HepG2 (cell line): Measurements from ENCODE around the gene IFNG-AS1. TPM values are rescaled to one million over a fixed set of nuclear protein-coding genes. Genes with fewer than 3 reads are reported as not detected.

Experiments used
- ATAC-seq: fragments of 200-7000 bp; cut with Tn5 transposase; 3 replicates; pipeline ENCODE4 v1.9.1; 2020; ENCODE audit warnings: mild to moderate bottlenecking, moderate library complexity
- BruUV-seq: library from RNA; stranded (reverse); fragments of 400-500 nt; replicated peaks from 2 replicates; lab custom pipeline; 2021; lab: Mats Ljungman, UMichigan
- CTCF ChIA-PET: fragments of 300-600 bp; formaldehyde crosslinking; extraction: SDS; loops from one replicate; lab custom pipeline; 2021; ENCODE audit warnings: low total read pairs, inconsistent platforms, low intra/inter-chr PET ratio; lab: Yijun Ruan, JAX
- POLR2A ChIA-PET: fragments of 350-600 bp; sonication (Branson Sonifier 250); formaldehyde crosslinking; loops from one replicate; lab custom pipeline; 2020; ENCODE audit warnings: antibody characterized with exemption, inconsistent platforms; lab: Yijun Ruan, JAX
- DNase-seq: peaks from one replicate; pipeline ENCODE4 v3.0.0-alpha.2; 2015; ENCODE audit warnings: low spot score
- FAIRE-seq: peaks from 3 replicates; lab custom pipeline; 2011; peaks lifted over from hg19 to GRCh38; lab: Jason Lieb, UNC
- H2AFZ ChIP-seq: one replicate; pipeline ENCODE4 v1.6.1; 2011; ENCODE audit warnings: low read length, inconsistent platforms
- H3K27ac ChIP-seq: fragments of 300-600 bp; 3 replicates; pipeline ENCODE4 v1.8.0; 2011; ENCODE audit warnings: mixed run types, mild to moderate bottlenecking, mixed read lengths, low read length, inconsistent platforms; ENCODE audit not compliant: insufficient read depth; ENCODE audit errors: extremely low read length
- H3K27me3 ChIP-seq, 2 experiments: fragments of 200-600 bp in 1 of 2; 2 replicates in 1 of 2; 3 replicates in 1 of 2; pipeline versions ENCODE4 v1.6.0 to v1.8.0; 2011; ENCODE audit warnings: low read length in 2 of 2, mild to moderate bottlenecking in 2 of 2, moderate library complexity in 2 of 2, inconsistent platforms in 1 of 2; ENCODE audit not compliant: insufficient read depth in 2 of 2, control insufficient read depth in 1 of 2
- H3K36me3 ChIP-seq, 2 experiments: fragments of 200-600 bp in 1 of 2; replicated peaks in 1 of 2; 2 replicates in 1 of 2; 3 replicates in 1 of 2; pipeline versions ENCODE4 v1.5.1 to v1.8.0; 2011; ENCODE audit warnings: low read length in 2 of 2, inconsistent platforms in 1 of 2; ENCODE audit not compliant: insufficient read depth in 2 of 2, control insufficient read depth in 1 of 2
- H3K4me1 ChIP-seq: 2 replicates; pipeline ENCODE4 v1.5.1; 2012; ENCODE audit warnings: low read length, inconsistent platforms; ENCODE audit not compliant: insufficient read depth
- H3K4me2 ChIP-seq: 2 replicates; pipeline ENCODE4 v1.6.0; 2011; ENCODE audit warnings: low read depth, low read length, inconsistent platforms
- H3K4me3 ChIP-seq, 3 experiments: fragments of 200-600 bp in 1 of 3; sonication (generic), shearing (Covaris generic) in 1 of 3; replicated peaks in 1 of 3; 2 replicates each; pipeline ENCODE4 v1.5.1; 2011 to 2016; ENCODE audit warnings: low read length in 3 of 3, inconsistent platforms in 2 of 3, low read depth in 2 of 3, mild to moderate bottlenecking in 2 of 3, control low read depth in 1 of 3, mixed read lengths in 1 of 3; ENCODE audit not compliant: insufficient read depth in 1 of 3
- H3K79me2 ChIP-seq: one replicate; pipeline ENCODE4 v1.6.1; 2011; ENCODE audit warnings: low read length, inconsistent platforms; ENCODE audit not compliant: insufficient read depth
- H3K9ac ChIP-seq: 2 replicates; pipeline ENCODE4 v1.6.0; 2011; ENCODE audit warnings: mild to moderate bottlenecking, low read depth, low read length, inconsistent platforms; ENCODE audit not compliant: insufficient read depth
- H3K9me3 ChIP-seq: 2 replicates; pipeline ENCODE4 v1.5.1; 2012; ENCODE audit warnings: mild to moderate bottlenecking, low read length
- H4K20me1 ChIP-seq: 2 replicates; pipeline ENCODE4 v1.6.0; 2011; ENCODE audit warnings: inconsistent platforms, mild to moderate bottlenecking, low read length, moderate library complexity; ENCODE audit not compliant: insufficient read depth
- ATAD3A ChIP-seq: sonication (generic); formaldehyde crosslinking; IDR thresholded peaks from 2 replicates; pipeline ENCODE4 v1.4.0; 2020; ENCODE audit warnings: missing genetic modification reagents
- CREM ChIP-seq, 2 experiments: sonication (generic) in 1 of 2; formaldehyde crosslinking in 1 of 2; IDR thresholded peaks; 2 replicates each; pipeline versions ENCODE4 v1.4.0 to v1.6.1; 2016 to 2020; ENCODE audit warnings: antibody characterized with exemption in 1 of 2, mild to moderate bottlenecking in 1 of 2, missing genetic modification reagents in 1 of 2
- JDP2 ChIP-seq: sonication (generic); formaldehyde crosslinking; IDR thresholded peaks from 2 replicates; pipeline ENCODE4 v1.8.1; 2022; ENCODE audit warnings: missing genetic modification reagents, borderline replicate concordance
- NFE2L2 ChIP-seq: fragments of 150-350 bp; IDR thresholded peaks from 2 replicates; pipeline ENCODE4 v1.6.1; 2014; ENCODE audit warnings: low read length
- RERE ChIP-seq: IDR thresholded peaks from 2 replicates; pipeline ENCODE4 v1.6.1; 2016; ENCODE audit warnings: low read depth, missing genetic modification reagents, missing compliant biosample characterization
- ZNF17 ChIP-seq: sonication (generic); formaldehyde crosslinking; IDR thresholded peaks from 2 replicates; pipeline ENCODE4 v1.5.0; 2020; ENCODE audit warnings: mild to moderate bottlenecking, missing genetic modification reagents
- ZNF251 ChIP-seq: sonication (generic); formaldehyde crosslinking; IDR thresholded peaks from 2 replicates; pipeline ENCODE4 v1.9.0; 2021; ENCODE audit warnings: mild to moderate bottlenecking, missing genetic modification reagents
- ZSCAN22 ChIP-seq: sonication (generic); formaldehyde crosslinking; IDR thresholded peaks from 2 replicates; pipeline ENCODE4 v1.4.0; 2020; ENCODE audit warnings: mild to moderate bottlenecking, missing genetic modification reagents
- WGBS: methylation state at CpG from one replicate; pipeline ENCODE4 v1.1.6; 2017; ENCODE audit warnings: low lambda C conversion rate; 5-methylcytosine and 5-hydroxymethylcytosine counted together
- in situ Hi-C: cut with HindIII; loops from 2 replicates; pipeline ENCODE4 v1.10.0; 2017; ENCODE audit warnings: low pct_unique_long_range_greater_than_20kb; ENCODE audit not compliant: extremely low pct_ligation_motif_present
- intact Hi-C: fragments of 100-400 bp; cut with micrococcal nuclease; formaldehyde crosslinking; loops from one replicate; pipeline ENCODE4 v1.10.0; 2022; ENCODE audit not compliant: unreplicated experiment
- polyA plus RNA-seq, 8 experiments: library from polyadenylated mRNA; depleted of rRNA in 3 of 8; stranded (reverse) in 7 of 8; unstranded in 1 of 8; fragments of >200 nt; fragmentation: Illumina TruSeq in 4 of 8; extraction: Trizol in 4 of 8; gene quantifications; 2 replicates each; pipeline versions ENCODE4 v1.2.1 to v1.2.3, GENCODE V29; 2011 to 2016; ENCODE audit warnings: low read depth in 4 of 8, missing spikeins in 1 of 8, mixed read lengths in 1 of 8; ENCODE audit not compliant: insufficient read depth in 1 of 8
- total RNA-seq, 5 experiments: library from RNA; depleted of rRNA; stranded (reverse); fragments of >200 nt; fragmentation: Illumina TruSeq; extraction: Trizol; gene quantifications; 2 replicates each; pipeline ENCODE4 v1.2.3, GENCODE V29; 2016; ENCODE audit warnings: low read depth in 1 of 5

The IFNG-AS1 gene
- total and polyA plus RNA-seq, 2 of the 13 experiments (the other 11 are each of a cell fraction or from before 2014, with no cell fraction given): not detected

GRCh38 chr12:67991158-67991557 lies 1.9 kb downstream of the IFNG-AS1 start:
- Histone ChIP-seq H3K36me3 (no peaks in the 10 kb centered on the region), H2AFZ (no peak overlapping the region), H3K27ac (no peak overlapping the region), H3K9ac (no peak overlapping the region), H4K20me1 (no peaks in the 10 kb centered on the region), H3K9me3 (no peaks in the 10 kb centered on the region), H3K4me1 (peaks cover 11% of the 10 kb centered on the region), H3K4me2 (no peak overlapping the region), H3K79me2 (no peaks in the 10 kb centered on the region), H3K27me3 (no peaks in the 10 kb centered on the region), H3K4me3 (no peak overlapping the region)
- ATAC-seq: no peak
- CTCF ChIA-PET: no interaction called here
- POLR2A ChIA-PET: no interaction called here
- TF ChIP-seq JDP2 (CRISPR knock-in tag) (no peak), ATAD3A (no peak), ZNF251 (CRISPR knock-in tag) (no peak), ZNF17 (CRISPR knock-in tag) (no peak), CREM (IDR thresholded peaks at IDR 0.05) (no peak), CREM (CRISPR knock-in tag; IDR thresholded peaks at IDR 0.05) (no peak), NFE2L2 (no peak), ZSCAN22 (no peak), RERE (no peak)
- WGBS: 2% methylated on average over 4 of the region's 4 CpGs
- in situ Hi-C loops (no loop called here), intact Hi-C loops (no loop called here)
- FAIRE-seq: no peak
- no TSS peak for BruUV-seq
- DNase-seq: no peak
